Mucosa of descending colon (tissue), 3 donors: ENCODE results near the gene TGFBR3. TPM values are rescaled to one million over a fixed set of nuclear protein-coding genes. Genes with fewer than 3 reads are reported as not detected.

Source experiments
- ATAC-seq: fragments of 200-7000 bp; cut with Tn5 transposase; one replicate; pipeline ENCODE4 v1.9.1; 2020; ENCODE audit warnings: mild to moderate bottlenecking, moderate library complexity
- DNase-seq, 3 donors: peaks; one replicate each; pipeline ENCODE4 v3.0.0-alpha.2; 2020
- H3K36me3 ChIP-seq: fragments of 200-600 bp; one replicate; pipeline ENCODE4 v1.8.0; 2021; ENCODE audit warnings: low read depth, mild to moderate bottlenecking
- H3K4me1 ChIP-seq: fragments of 200-600 bp; one replicate; pipeline ENCODE4 v1.8.0; 2021; ENCODE audit warnings: low read depth, mild to moderate bottlenecking
- H3K4me3 ChIP-seq: fragments of 200-600 bp; one replicate; pipeline ENCODE4 v1.8.0; 2021; ENCODE audit warnings: mild to moderate bottlenecking
- H3K9me3 ChIP-seq: fragments of 200-600 bp; one replicate; pipeline ENCODE4 v1.8.0; 2021; ENCODE audit warnings: mild to moderate bottlenecking
- intact Hi-C, 2 donors: fragments of 100-400 bp; cut with DNase I in 1 of 2; cut with micrococcal nuclease in 1 of 2; formaldehyde crosslinking; loops; one replicate each; pipeline versions ENCODE4 v1.11.0 to v1.11.1; 2022; cut with DNase I, micrococcal nuclease
- total RNA-seq, 3 donors: library from RNA; stranded (reverse); fragmentation: NEBNext Ultra II Directional in 2 of 3; extraction: Animal tissue kit (Norgen Biotek cat#: 25700) in 2 of 3; gene quantifications; one replicate each; pipeline versions ENCODE4 v1.2.1 to v1.2.4, GENCODE V29; 2021 to 2023
- TF ChIP-seq, protein P1 (sequence below): fragments of 200-600 bp; IDR thresholded peaks from one replicate; pipeline ENCODE4 v1.8.0; 2022; ENCODE audit warnings: antibody characterized with exemption, mild to moderate bottlenecking
- donor health status: DM: no; HTN: no; CAD: no; lungs with moderate emphysema.
- donor health status: DM: no; HTN: no; CAD: no.
- donor health status: DM: no; HTN: yes; CAD: no.

Gene TGFBR3
- total RNA-seq, 3 donors from 2014 or later = 11.6 to 89.7 (median 21.1) TPM

- TF ChIP-seq, protein P1, sequence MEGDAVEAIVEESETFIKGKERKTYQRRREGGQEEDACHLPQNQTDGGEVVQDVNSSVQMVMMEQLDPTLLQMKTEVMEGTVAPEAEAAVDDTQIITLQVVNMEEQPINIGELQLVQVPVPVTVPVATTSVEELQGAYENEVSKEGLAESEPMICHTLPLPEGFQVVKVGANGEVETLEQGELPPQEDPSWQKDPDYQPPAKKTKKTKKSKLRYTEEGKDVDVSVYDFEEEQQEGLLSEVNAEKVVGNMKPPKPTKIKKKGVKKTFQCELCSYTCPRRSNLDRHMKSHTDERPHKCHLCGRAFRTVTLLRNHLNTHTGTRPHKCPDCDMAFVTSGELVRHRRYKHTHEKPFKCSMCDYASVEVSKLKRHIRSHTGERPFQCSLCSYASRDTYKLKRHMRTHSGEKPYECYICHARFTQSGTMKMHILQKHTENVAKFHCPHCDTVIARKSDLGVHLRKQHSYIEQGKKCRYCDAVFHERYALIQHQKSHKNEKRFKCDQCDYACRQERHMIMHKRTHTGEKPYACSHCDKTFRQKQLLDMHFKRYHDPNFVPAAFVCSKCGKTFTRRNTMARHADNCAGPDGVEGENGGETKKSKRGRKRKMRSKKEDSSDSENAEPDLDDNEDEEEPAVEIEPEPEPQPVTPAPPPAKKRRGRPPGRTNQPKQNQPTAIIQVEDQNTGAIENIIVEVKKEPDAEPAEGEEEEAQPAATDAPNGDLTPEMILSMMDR = no peak
- no peak overlapping the region for H3K4me3 ChIP-seq
- intact Hi-C loops = no loop called here
- H3K36me3 ChIP-seq = no peaks in the 10 kb centered on the region
- DNase-seq (no peak), ATAC-seq (no peak)
- H3K9me3 ChIP-seq = no peaks in the 10 kb centered on the region
- H3K4me1 ChIP-seq = no peaks in the 10 kb centered on the region
Measured at GRCh38 chr1:91775227-91775626, 110.7 kb downstream of the TGFBR3 start.

- DNase-seq (no peak), ATAC-seq (no peak)
- Histone ChIP-seq H3K4me3 (no peak overlapping the region), H3K36me3 (no peaks in the 10 kb centered on the region), H3K4me1 (no peaks in the 10 kb centered on the region), H3K9me3 (no peaks in the 10 kb centered on the region)
- intact Hi-C loops = no loop called here
- TF ChIP-seq, protein P1 = no peak
Measured at GRCh38 chr1:91774520-91775203, 111.3 kb downstream of the TGFBR3 start.

GRCh38 chr1:91771717-91772116 is 114.2 kb downstream of the TGFBR3 start:
- intact Hi-C loops = no loop called here
- TF ChIP-seq, protein P1 = no peak
- Histone ChIP-seq H3K4me1 (no peaks in the 10 kb centered on the region), H3K9me3 (no peaks in the 10 kb centered on the region), H3K36me3 (no peaks in the 10 kb centered on the region), H3K4me3 (no peak overlapping the region)
- DNase-seq = no peak
- no peak for ATAC-seq

- intact Hi-C loops = no loop called here
- Histone ChIP-seq H3K9me3 (no peaks in the 10 kb centered on the region), H3K4me1 (no peaks in the 10 kb centered on the region), H3K4me3 (no peak overlapping the region), H3K36me3 (no peaks in the 10 kb centered on the region)
- TF ChIP-seq, protein P1 = no peak
- no peak for DNase-seq
- ATAC-seq = no peak
Measured at GRCh38 chr1:91770667-91771268, 115.2 kb downstream of the TGFBR3 start.

GRCh38 chr1:91769742-91770141 is 116.2 kb downstream of the TGFBR3 start:
- ATAC-seq = no peak
- Histone ChIP-seq H3K4me1 (no peaks in the 10 kb centered on the region), H3K9me3 (no peaks in the 10 kb centered on the region), H3K36me3 (no peaks in the 10 kb centered on the region), H3K4me3 (no peak overlapping the region)
- intact Hi-C loops = no loop called here
- TF ChIP-seq, protein P1 = no peak
- no peak for DNase-seq
